GM19025 (cell line): ENCODE measurements around the gene IFNA10.
"Not testable (repeated sequence)": the region's sequence is repeated elsewhere in the genome, so short reads cannot be mapped to it uniquely, and the experiment has no call there.

Source experiments
- ATAC-seq: cut with Tn5 transposase; IDR thresholded peaks from one replicate; pipeline ENCODE4 v1.9.1; 2021; ENCODE audit warnings: mild to moderate bottlenecking, low read depth, moderate library complexity; ENCODE audit not compliant: unreplicated experiment

Gene IFNA10

GRCh38 chr9:21207043-21207442 lies at the start of gene IFNA10:
Gene IFNA10 (minus strand): TSS chr9:21207143. CDS start chr9:21207097, 46 bp downstream.
- not testable (repeated sequence) for ATAC-seq

- ATAC-seq = no peak
Measured at GRCh38 chr9:21255538-21256212, 48.7 kb upstream of the IFNA10 start.

- peak; percentile 65 for ATAC-seq
Measured at GRCh38 chr9:21252721-21253547, 46.0 kb upstream of the IFNA10 start.

GRCh38 chr9:21251638-21252037 lies 44.7 kb upstream of the IFNA10 start:
- no peak for ATAC-seq

GRCh38 chr9:21251190-21251589 lies 44.2 kb upstream of the IFNA10 start:
- no peak for ATAC-seq

GRCh38 chr9:21244836-21245235 lies 37.9 kb upstream of the IFNA10 start:
- no peak for ATAC-seq

- ATAC-seq = no peak
Measured at GRCh38 chr9:21239911-21240310, 33.0 kb upstream of the IFNA10 start, which contains the start of gene IFNA14. Gene IFNA14 (minus strand): TSS chr9:21240005. CDS start chr9:21239935, 70 bp downstream.

- ATAC-seq = not testable (repeated sequence)
Measured at GRCh38 chr9:21236360-21236714, 29.4 kb upstream of the IFNA10 start.

GRCh38 chr9:21235468-21236359 lies 28.8 kb upstream of the IFNA10 start:
- ATAC-seq = peak; percentile 65

GRCh38 chr9:21234153-21234687 lies 27.3 kb upstream of the IFNA10 start:
- ATAC-seq = no peak

GRCh38 chr9:21233258-21233657 lies 26.3 kb upstream of the IFNA10 start:
- ATAC-seq = no peak

GRCh38 chr9:21228122-21228521 lies 21.2 kb upstream of the IFNA10 start, which contains the start of gene IFNA17:
Gene IFNA17 (minus strand): TSS chr9:21228222. CDS start chr9:21228173, 49 bp downstream.
- no peak for ATAC-seq

GRCh38 chr9:21217211-21217610 lies 10.3 kb upstream of the IFNA10 start, which contains the start of gene IFNA16:
Gene IFNA16 (minus strand): TSS chr9:21217311. CDS start chr9:21217305, 6 bp downstream.
- not testable (repeated sequence) for ATAC-seq

GRCh38 chr9:21213411-21214326 lies 6.7 kb upstream of the IFNA10 start:
- ATAC-seq = not testable (repeated sequence)

GRCh38 chr9:21212160-21212559 lies 5.2 kb upstream of the IFNA10 start:
- not testable (repeated sequence) for ATAC-seq

GRCh38 chr9:21210782-21211181 lies 3.8 kb upstream of the IFNA10 start:
- ATAC-seq = not testable (repeated sequence)

GRCh38 chr9:21210311-21210710 lies 3.4 kb upstream of the IFNA10 start:
- no peak for ATAC-seq

GRCh38 chr9:21205204-21205603 lies 1.7 kb downstream of the IFNA10 start:
- no peak for ATAC-seq

- not testable (repeated sequence) for ATAC-seq
Measured at GRCh38 chr9:21202105-21202504, 4.8 kb downstream of the IFNA10 start, which contains the start of gene IFNA7. Gene IFNA7 (minus strand): TSS chr9:21202205. CDS start chr9:21202165, 40 bp downstream.
